Measurements from ENCODE around the gene FOXN3. TPM values are rescaled to one million over a fixed set of nuclear protein-coding genes. Genes with fewer than 3 reads are reported as not detected.

Gene FOXN3
- total and polyA plus RNA-seq, 8 donors = 43.5 to 80.7 (median 49.1) TPM

DNA sequence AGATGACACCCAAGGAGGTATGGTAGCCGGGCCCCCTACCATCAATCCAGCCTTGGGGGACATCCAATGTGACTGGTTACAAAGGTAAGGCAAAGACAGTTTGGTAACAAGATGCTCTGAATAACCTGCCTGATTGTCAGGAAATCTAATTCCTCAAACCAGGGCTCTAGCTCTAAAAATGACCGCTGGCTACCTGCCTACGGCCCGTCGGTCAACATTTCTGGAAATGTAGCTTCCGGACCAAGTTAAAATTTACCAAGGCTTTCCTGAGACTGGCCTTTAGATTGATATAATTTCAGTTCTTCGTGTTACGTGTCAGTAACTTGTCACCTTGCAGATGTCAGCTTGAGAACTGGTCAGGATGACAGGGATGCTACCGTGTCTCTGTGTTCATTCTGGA lies 34.2 kb upstream of the FOXN3 start:
- peaks cover 0 to 17% of the 10 kb centered on the region in 2 donors for H3K4me1 ChIP-seq
- no peaks in the 10 kb centered on the region for H3K27me3 ChIP-seq
- no peak for ATAC-seq
- intact Hi-C loops (cut with DNase I) = no loop called here
- H3K36me3 ChIP-seq = no peaks in the 10 kb centered on the region
- TF ChIP-seq CTCF (IDR thresholded peaks at IDR 0.05) = no peak
- H3K4me3 ChIP-seq = no peak overlapping the region
- no peak overlapping the region for H3K27ac ChIP-seq
- DNase-seq = no peak
- H3K9me3 ChIP-seq = no peaks in the 10 kb centered on the region

GRCh38 chr14:89447182-89447944 lies 30.3 kb upstream of the FOXN3 start:
- no peaks in the 10 kb centered on the region for H3K9me3 ChIP-seq
- no peak for TF ChIP-seq CTCF (IDR thresholded peaks at IDR 0.05)
- H3K27ac ChIP-seq = peak overlapping the region in 1 of 2 donors; percentile 81
- no peak for DNase-seq
- no peak overlapping the region for H3K4me3 ChIP-seq
- intact Hi-C loops (cut with DNase I) = no loop called here
- peaks cover 0 to 43% of the 10 kb centered on the region in 2 donors for H3K4me1 ChIP-seq
- H3K36me3 ChIP-seq = no peaks in the 10 kb centered on the region
- no peaks in the 10 kb centered on the region for H3K27me3 ChIP-seq
- ATAC-seq = no peak

- Histone ChIP-seq H3K27ac (peak overlapping the region in 1 of 2 donors; percentile 68), H3K4me3 (no peak overlapping the region), H3K27me3 (no peaks in the 10 kb centered on the region), H3K36me3 (no peaks in the 10 kb centered on the region), H3K4me1 (peaks cover 0 to 43% of the 10 kb centered on the region in 2 donors), H3K9me3 (no peaks in the 10 kb centered on the region)
- TF ChIP-seq CTCF (IDR thresholded peaks at IDR 0.05) = no peak
- DNase-seq = no peak
- peak; percentile 30 for ATAC-seq
- intact Hi-C loops (cut with DNase I) = no loop called here
These were observed 28.4 kb upstream of the FOXN3 start for GRCh38 chr14:89445273-89445973.

GRCh38 chr14:89444516-89445125 lies 27.6 kb upstream of the FOXN3 start:
- intact Hi-C loops (cut with DNase I) = no loop called here
- DNase-seq = no peak
- ATAC-seq = no peak

More at GRCh38 chr14:89444516-89445125, 27.6 kb upstream of the FOXN3 start:
- H3K36me3 ChIP-seq = no peaks in the 10 kb centered on the region
- no peak for TF ChIP-seq CTCF (IDR thresholded peaks at IDR 0.05)
- peak overlapping the region in 1 of 2 donors; percentile 23 for H3K27ac ChIP-seq
- H3K9me3 ChIP-seq = no peaks in the 10 kb centered on the region
- no peaks in the 10 kb centered on the region for H3K27me3 ChIP-seq
- H3K4me3 ChIP-seq = no peak overlapping the region
- peaks cover 0 to 43% of the 10 kb centered on the region in 2 donors for H3K4me1 ChIP-seq

Measured in left lung (tissue), 10 donors.